Pancreas (tissue), 10 donors: ENCODE data around the gene CLINT1. TPM values are rescaled to one million over a fixed set of nuclear protein-coding genes. Genes with fewer than 3 reads are reported as not detected.

Source experiments
- ATAC-seq, 4 donors: fragments of 200-7000 bp; cut with Tn5 transposase; one replicate each; pipeline versions ENCODE4 v1.8.0 to v1.9.1; 2020; ENCODE audit warnings: mild to moderate bottlenecking in 4 of 4, moderate library complexity in 4 of 4
- DNase-seq, 6 donors: peaks; one replicate each; pipeline ENCODE4 v3.0.0-alpha.2; 2020
- FAIRE-seq: peaks from 2 replicates; lab custom pipeline; 2012; peaks lifted over from hg19 to GRCh38; lab: Jason Lieb, UNC
- H3K27ac ChIP-seq, 4 donors: fragments of 200-600 bp; sonication (generic); 1 replicate in 3 of 4; 2 replicates in 1 of 4; pipeline versions ENCODE4 v1.5.0 to v1.8.0; 2020
- H3K27me3 ChIP-seq, 4 donors: fragments of 200-600 bp; one replicate each; pipeline ENCODE4 v1.8.0; 2021
- H3K36me3 ChIP-seq, 3 donors: fragments of 200-600 bp; sonication (generic) in 1 of 3; one replicate each; pipeline versions ENCODE4 v1.5.0 to v1.8.0; 2020 to 2021
- H3K4me1 ChIP-seq, 3 donors: fragments of 200-600 bp; one replicate each; pipeline ENCODE4 v1.8.0; 2021
- H3K4me3 ChIP-seq, 4 donors: fragments of 200-600 bp; sonication (generic) in 2 of 4; one replicate each; pipeline versions ENCODE4 v1.5.0 to v1.8.0; 2020 to 2021
- H3K9me3 ChIP-seq, 4 donors: fragments of 200-600 bp; one replicate each; pipeline ENCODE4 v1.8.0; 2021
- WGBS, 2 donors: extraction: QIAGEN DNeasy Blood & Tissue Kit; methylation state at CpG; one replicate each; pipeline ENCODE4 v1.1.7; 2013; 5-methylcytosine and 5-hydroxymethylcytosine counted together
- intact Hi-C, 3 donors: fragments of 100-400 bp; cut with DNase I; formaldehyde crosslinking; loops; one replicate each; pipeline versions ENCODE4 v1.11.1 to v1.14.2; 2022
- polyA plus RNA-seq, 2 donors: library from polyadenylated mRNA; stranded (reverse); fragments of 200-250 nt; gene quantifications; one replicate each; pipeline ENCODE4 v1.2.3, GENCODE V29; 2013
- total RNA-seq, 6 donors: library from RNA; stranded (reverse); fragmentation: NEBNext Ultra II Directional in 4 of 6; extraction: Animal tissue kit (Norgen Biotek cat#: 25700) in 4 of 6; gene quantifications; one replicate each; pipeline versions ENCODE4 v1.2.1 to v1.2.4, GENCODE V29; 2021 to 2023
- TF ChIP-seq, protein P1 (sequence below), 4 donors: fragments of 200-600 bp; sonication (generic) in 3 of 4; IDR thresholded peaks; one replicate each; pipeline versions ENCODE4 v1.5.0 to v1.8.0; 2021; ENCODE audit warnings: antibody characterized with exemption in 4 of 4
- donor health status: healthy with polysubstance abuse.
- donor health status: DM: no; HTN: no; CAD: no; lungs with moderate emphysema.
- donor health status: DM: no; HTN: no; CAD: no.
- donor health status: control.
- donor health status: control.
- donor health status: Bipolar disorder and iron deficiency.
- donor health status: DM: yes; HTN: yes; CAD: no.
- donor health status: DM: no; HTN: no; CAD: no.
- donor health status: DM: no; HTN: no; CAD: no.
- donor health status: DM: yes; HTN: yes; CAD: no.

CLINT1 gene
- total and polyA plus RNA-seq, 8 donors, result 23.5 to 62.5 (median 37.9) TPM

DNA sequence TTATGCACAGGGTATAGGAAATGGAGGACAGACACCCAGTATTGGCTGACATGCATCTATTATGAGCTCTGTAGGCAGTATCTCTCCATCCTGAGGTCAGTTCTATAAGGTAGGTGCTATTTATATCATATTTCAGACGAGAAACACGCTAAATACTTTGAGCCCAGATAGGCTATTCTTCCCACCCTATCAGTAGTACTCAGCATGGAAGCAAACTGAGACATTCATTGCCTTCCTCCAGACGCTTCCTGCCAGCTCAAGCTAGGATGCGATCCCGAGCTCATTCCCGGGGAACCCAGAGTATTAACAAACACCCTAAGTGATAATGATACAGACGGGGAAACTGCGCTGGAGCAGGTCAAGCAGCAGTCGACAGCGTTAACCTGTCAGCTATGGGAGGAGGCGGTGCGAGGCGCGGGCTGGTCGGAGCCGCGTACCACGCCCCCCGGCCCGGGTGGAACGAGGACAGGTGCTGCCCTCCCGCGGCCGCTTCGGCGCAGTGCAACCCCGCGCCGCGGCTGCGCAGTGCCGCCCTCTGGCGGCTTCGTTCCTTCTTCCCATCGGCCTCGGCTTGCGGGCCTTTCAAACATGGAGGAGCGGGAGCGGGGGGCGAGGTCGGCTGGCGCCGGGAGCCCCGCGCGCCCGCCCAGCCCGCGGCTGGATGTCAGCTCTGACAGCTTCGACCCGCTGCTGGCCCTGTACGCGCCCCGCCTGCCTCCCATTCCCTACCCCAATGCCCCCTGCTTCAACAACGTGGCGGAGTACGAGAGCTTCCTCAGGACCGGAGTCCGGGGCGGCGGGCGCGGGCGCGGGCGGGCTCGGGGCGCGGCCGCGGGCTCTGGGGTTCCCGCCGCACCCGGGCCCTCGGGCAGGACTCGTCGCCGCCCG, 115.5 kb downstream of the CLINT1 start, which contains the start of gene LSM11:
Gene LSM11, plus strand, starts transcription at position 550 of the 888 bp plus-strand sequence. Its CDS starts 39 bp downstream, at position 589.
- TF ChIP-seq, protein P1, sequence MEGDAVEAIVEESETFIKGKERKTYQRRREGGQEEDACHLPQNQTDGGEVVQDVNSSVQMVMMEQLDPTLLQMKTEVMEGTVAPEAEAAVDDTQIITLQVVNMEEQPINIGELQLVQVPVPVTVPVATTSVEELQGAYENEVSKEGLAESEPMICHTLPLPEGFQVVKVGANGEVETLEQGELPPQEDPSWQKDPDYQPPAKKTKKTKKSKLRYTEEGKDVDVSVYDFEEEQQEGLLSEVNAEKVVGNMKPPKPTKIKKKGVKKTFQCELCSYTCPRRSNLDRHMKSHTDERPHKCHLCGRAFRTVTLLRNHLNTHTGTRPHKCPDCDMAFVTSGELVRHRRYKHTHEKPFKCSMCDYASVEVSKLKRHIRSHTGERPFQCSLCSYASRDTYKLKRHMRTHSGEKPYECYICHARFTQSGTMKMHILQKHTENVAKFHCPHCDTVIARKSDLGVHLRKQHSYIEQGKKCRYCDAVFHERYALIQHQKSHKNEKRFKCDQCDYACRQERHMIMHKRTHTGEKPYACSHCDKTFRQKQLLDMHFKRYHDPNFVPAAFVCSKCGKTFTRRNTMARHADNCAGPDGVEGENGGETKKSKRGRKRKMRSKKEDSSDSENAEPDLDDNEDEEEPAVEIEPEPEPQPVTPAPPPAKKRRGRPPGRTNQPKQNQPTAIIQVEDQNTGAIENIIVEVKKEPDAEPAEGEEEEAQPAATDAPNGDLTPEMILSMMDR (IDR thresholded peaks at IDR 0.05), result peak; percentile 99 to 100 (median 100)
- peaks cover 0 to 7% (median 3%) of the 10 kb centered on the region in 3 donors for H3K4me1 ChIP-seq
- peak within 1 kb of the TSS; percentile 71 to 92 (median 76) for H3K4me3 ChIP-seq
- H3K36me3 ChIP-seq, result no peaks in the 10 kb centered on the region
- FAIRE-seq (no peak), DNase-seq (peak; percentile 81 to 98 (median 92)), ATAC-seq (peak; percentile 97 to 100 (median 98))
- H3K27me3 ChIP-seq, result no peaks in the 10 kb centered on the region
- WGBS, 2 donors, result 0% methylated on average over 65 to 79 of the region's 79 CpGs
- no peaks in the 10 kb centered on the region for H3K9me3 ChIP-seq
- intact Hi-C loops, result no loop called here
- no peak within 1 kb of the TSS for H3K27ac ChIP-seq

DNA sequence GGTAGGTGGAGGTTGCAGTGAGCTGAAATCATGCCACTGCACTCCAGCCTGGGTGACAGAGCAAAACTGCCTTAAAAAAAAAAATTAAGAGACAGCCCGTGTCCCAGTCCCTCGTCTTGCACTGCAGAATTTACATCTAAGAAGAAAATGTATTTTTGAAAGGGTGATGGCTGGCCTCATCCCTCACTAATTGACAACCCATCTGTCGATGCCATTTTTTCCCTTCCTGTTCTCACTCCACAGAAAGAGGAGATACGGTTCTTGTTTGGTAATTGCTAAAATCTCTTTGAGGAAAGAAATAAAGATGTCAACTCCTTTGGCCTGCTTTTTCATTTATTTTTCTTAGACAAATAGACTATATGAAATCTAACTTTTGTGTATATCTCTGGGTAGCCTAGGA, 117.8 kb downstream of the CLINT1 start:
- Histone ChIP-seq H3K27me3 (no peaks in the 10 kb centered on the region), H3K36me3 (no peaks in the 10 kb centered on the region), H3K4me1 (peaks cover 0 to 7% (median 3%) of the 10 kb centered on the region in 3 donors), H3K4me3 (no peak overlapping the region), H3K9me3 (no peaks in the 10 kb centered on the region), H3K27ac (no peak overlapping the region)
- DNase-seq (no peak), ATAC-seq (no peak), FAIRE-seq (no peak)
- intact Hi-C loops, result no loop called here
- 50 to 69% methylated on average over 4 of the region's 4 CpGs for WGBS, 2 donors
- TF ChIP-seq, protein P1 (IDR thresholded peaks at IDR 0.05), result no peak

DNA sequence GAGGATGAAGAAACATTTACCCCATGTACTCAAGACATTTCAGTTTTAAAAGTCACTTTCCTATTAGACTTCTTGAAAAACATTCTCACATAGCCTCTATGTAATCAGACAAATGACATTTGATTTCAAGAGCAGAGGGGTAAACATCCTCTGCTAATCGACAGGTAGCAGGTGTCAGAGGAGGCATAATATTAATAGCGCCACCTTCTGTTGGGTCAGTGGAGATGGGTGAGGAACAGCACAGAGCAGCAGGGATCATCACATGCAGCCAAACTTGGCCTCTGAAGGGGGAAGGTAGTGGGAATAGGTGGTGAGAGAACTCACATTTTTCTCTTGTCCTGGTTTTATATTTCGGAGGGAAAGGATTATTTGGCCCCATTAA, 118.7 kb downstream of the CLINT1 start:
- no peaks in the 10 kb centered on the region for H3K36me3 ChIP-seq
- no peak for ATAC-seq
- no peak for DNase-seq
- 29 to 35% methylated on average over 3 of the region's 3 CpGs for WGBS, 2 donors
- intact Hi-C loops, result no loop called here
- H3K27ac ChIP-seq, result no peak overlapping the region
- H3K4me1 ChIP-seq, result peaks cover 0 to 7% (median 1%) of the 10 kb centered on the region in 3 donors
- FAIRE-seq, result no peak
- H3K9me3 ChIP-seq, result no peaks in the 10 kb centered on the region
- TF ChIP-seq, protein P1 (IDR thresholded peaks at IDR 0.05), result peak in 1 of 4 donors; percentile 16
- H3K27me3 ChIP-seq, result no peaks in the 10 kb centered on the region
- no peak overlapping the region for H3K4me3 ChIP-seq

DNA sequence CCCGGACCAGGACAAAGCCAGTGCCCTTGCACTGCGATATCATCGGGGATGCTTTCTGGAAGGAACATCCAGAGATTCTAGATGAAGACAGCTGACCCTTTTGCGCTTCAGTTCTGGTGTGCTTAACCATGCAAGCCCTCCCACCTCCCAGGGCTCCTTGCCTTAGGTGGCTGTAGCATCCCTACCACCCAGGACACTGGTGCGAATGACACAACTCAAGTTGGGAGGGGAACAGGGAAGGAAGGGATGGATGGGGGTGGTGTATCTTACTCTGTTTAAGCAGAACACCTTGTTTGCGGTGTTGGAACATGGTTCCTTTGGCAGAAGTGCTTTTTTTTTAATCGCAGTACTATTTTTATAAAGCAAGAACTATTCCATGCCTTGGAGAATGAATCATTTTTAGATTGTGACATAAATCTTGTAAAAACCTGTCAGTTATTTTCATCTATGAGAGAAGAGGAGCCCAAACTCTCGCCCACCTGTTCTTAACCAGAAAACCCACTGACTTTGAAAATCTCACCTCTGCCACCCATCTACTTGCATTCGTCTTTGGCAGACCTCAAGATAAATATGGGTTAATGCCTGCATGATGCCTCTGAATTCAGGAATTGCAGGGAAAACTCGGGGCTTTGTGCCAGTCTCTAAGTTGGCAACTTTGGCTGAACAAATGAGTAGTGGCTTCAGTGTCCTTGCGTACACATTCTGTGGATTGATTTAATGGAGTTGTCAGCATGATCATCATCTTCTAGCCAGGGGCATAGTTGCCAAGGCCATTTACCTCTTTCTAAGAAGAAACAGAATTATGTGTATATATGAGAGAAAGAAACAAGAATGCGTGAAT, 119.3 kb downstream of the CLINT1 start:
- peaks cover 0 to 4% (median 0%) of the 10 kb centered on the region in 3 donors for H3K4me1 ChIP-seq
- no peaks in the 10 kb centered on the region for H3K36me3 ChIP-seq
- intact Hi-C loops, result no loop called here
- DNase-seq, result no peak
- no peak overlapping the region for H3K27ac ChIP-seq
- FAIRE-seq, result no peak
- TF ChIP-seq, protein P1 (IDR thresholded peaks at IDR 0.05), result no peak
- no peaks in the 10 kb centered on the region for H3K9me3 ChIP-seq
- H3K27me3 ChIP-seq, result no peaks in the 10 kb centered on the region
- H3K4me3 ChIP-seq, result no peak overlapping the region
- ATAC-seq, result no peak
- WGBS, 2 donors, result 82 to 87% methylated on average over 12 of the region's 12 CpGs
